ENCODE measurements around the gene CXCL16. TPM values are rescaled to one million over a fixed set of nuclear protein-coding genes. Genes with fewer than 3 reads are reported as not detected.

CXCL16 gene
- 3.0 and 3.8 TPM in 2 replicates for total RNA-seq (2014; rRNA removed; shearing (Covaris generic))

GRCh38 chr17:4739122-4740024 lies at the start of gene CXCL16, which contains the start of gene ZMYND15:
Gene CXCL16, minus strand, starts transcription at chr17:4739928. Its CDS starts 589 bp downstream, at chr17:4739339.
Gene ZMYND15, plus strand, starts transcription at chr17:4739833. Its CDS starts 716 bp downstream, at chr17:4740549.
- peak; percentile 65 for DNase-seq (ENCODE audit: low read depth)

GRCh38 chr17:4788807-4789700 lies 49.3 kb upstream of the CXCL16 start, which contains the start of gene GLTPD2:
Gene GLTPD2, plus strand, starts transcription at chr17:4788964. Its CDS starts 48 bp downstream, at chr17:4789012.
- no peak for DNase-seq (ENCODE audit: low read depth)

- DNase-seq (ENCODE audit: low read depth): no peak
Measured at GRCh38 chr17:4788159-4788806, 48.6 kb upstream of the CXCL16 start.

- no peak for DNase-seq (ENCODE audit: low read depth)
Measured at GRCh38 chr17:4786516-4786915, 46.8 kb upstream of the CXCL16 start.

- DNase-seq (ENCODE audit: low read depth): peak; percentile 58
Measured at GRCh38 chr17:4786106-4786511, 46.4 kb upstream of the CXCL16 start, which contains the start of gene VMO1. Gene VMO1, minus strand, starts transcription at chr17:4786364. Its CDS starts 12 bp downstream, at chr17:4786352.

GRCh38 chr17:4785311-4786105 lies 45.8 kb upstream of the CXCL16 start:
- no peak for DNase-seq (ENCODE audit: low read depth)

- DNase-seq (ENCODE audit: low read depth): no peak
Measured at GRCh38 chr17:4782652-4783051, 42.9 kb upstream of the CXCL16 start.

- DNase-seq (ENCODE audit: low read depth): no peak
Measured at GRCh38 chr17:4780325-4780955, 40.7 kb upstream of the CXCL16 start.

- DNase-seq (ENCODE audit: low read depth): no peak
Measured at GRCh38 chr17:4777969-4778760, 38.4 kb upstream of the CXCL16 start.

- no peak for DNase-seq (ENCODE audit: low read depth)
Measured at GRCh38 chr17:4772235-4772613, 32.5 kb upstream of the CXCL16 start.

GRCh38 chr17:4771519-4772234 lies 31.9 kb upstream of the CXCL16 start, which contains the start of gene TM4SF5:
Gene TM4SF5, plus strand, starts transcription at chr17:4771886. Its CDS starts 37 bp downstream, at chr17:4771923.
- peak; percentile 62 for DNase-seq (ENCODE audit: low read depth)

- no peak for DNase-seq (ENCODE audit: low read depth)
Measured at GRCh38 chr17:4769628-4770027, 29.9 kb upstream of the CXCL16 start.

- DNase-seq (ENCODE audit: low read depth): no peak
Measured at GRCh38 chr17:4768298-4768697, 28.6 kb upstream of the CXCL16 start.

GRCh38 chr17:4766723-4767122 lies 27.0 kb upstream of the CXCL16 start:
- no peak for DNase-seq (ENCODE audit: low read depth)

- no peak for DNase-seq (ENCODE audit: low read depth)
Measured at GRCh38 chr17:4766201-4766600, 26.5 kb upstream of the CXCL16 start.

GRCh38 chr17:4764595-4764994 lies 24.9 kb upstream of the CXCL16 start:
- DNase-seq (ENCODE audit: low read depth): no peak

- no peak for DNase-seq (ENCODE audit: low read depth)
Measured at GRCh38 chr17:4759776-4760236, 20.1 kb upstream of the CXCL16 start.

GRCh38 chr17:4753392-4753791 lies 13.7 kb upstream of the CXCL16 start:
- no peak for DNase-seq (ENCODE audit: low read depth)

- DNase-seq (ENCODE audit: low read depth): no peak
Measured at GRCh38 chr17:4751932-4752331, 12.2 kb upstream of the CXCL16 start.

Measured in Daoy (cell line).